Measurements from ENCODE around the gene SEZ6L.

DNA sequence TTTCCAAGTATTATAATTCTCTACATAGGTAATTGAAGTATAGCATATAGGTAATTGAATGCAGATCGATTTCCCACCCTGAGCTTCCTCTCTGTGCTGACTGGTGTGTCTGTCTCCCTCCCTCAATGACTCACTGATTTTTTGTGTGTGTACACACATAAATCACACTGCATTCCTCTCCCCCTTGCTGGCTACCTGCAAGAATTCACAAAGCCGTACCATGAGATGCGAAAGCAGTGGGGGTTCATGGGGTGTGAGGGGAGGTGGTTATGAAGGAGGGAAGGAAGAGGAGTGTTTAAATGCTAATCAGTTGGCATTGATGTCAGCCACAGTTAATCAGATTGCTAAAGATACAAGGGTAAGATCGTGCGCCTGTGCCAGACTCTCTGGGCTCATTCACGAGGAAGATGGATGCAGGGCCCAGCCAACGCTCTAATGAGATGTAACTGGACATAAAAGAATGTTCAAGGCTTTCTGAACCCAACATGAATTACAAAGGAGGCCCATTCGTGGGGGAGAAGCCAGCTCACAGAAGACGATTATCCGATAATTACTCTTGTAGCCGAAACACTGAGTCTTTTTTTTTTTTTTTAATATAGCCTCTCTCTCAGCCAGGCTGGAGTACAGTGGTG is 107.4 kb downstream of the SEZ6L start:
- no peak for TF ChIP-seq EZH2phosphoT487 (IDR thresholded peaks at IDR 0.05; ENCODE audit: low read depth, severe bottlenecking, unreplicated experiment)
- TF ChIP-seq, protein P1, sequence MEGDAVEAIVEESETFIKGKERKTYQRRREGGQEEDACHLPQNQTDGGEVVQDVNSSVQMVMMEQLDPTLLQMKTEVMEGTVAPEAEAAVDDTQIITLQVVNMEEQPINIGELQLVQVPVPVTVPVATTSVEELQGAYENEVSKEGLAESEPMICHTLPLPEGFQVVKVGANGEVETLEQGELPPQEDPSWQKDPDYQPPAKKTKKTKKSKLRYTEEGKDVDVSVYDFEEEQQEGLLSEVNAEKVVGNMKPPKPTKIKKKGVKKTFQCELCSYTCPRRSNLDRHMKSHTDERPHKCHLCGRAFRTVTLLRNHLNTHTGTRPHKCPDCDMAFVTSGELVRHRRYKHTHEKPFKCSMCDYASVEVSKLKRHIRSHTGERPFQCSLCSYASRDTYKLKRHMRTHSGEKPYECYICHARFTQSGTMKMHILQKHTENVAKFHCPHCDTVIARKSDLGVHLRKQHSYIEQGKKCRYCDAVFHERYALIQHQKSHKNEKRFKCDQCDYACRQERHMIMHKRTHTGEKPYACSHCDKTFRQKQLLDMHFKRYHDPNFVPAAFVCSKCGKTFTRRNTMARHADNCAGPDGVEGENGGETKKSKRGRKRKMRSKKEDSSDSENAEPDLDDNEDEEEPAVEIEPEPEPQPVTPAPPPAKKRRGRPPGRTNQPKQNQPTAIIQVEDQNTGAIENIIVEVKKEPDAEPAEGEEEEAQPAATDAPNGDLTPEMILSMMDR (IDR thresholded peaks at IDR 0.05; ENCODE audit: poor library complexity), result no peak

Measured in hepatocyte (in vitro differentiated cells).